ENCODE results near the gene IRF4. TPM values are rescaled to one million over a fixed set of nuclear protein-coding genes. Genes with fewer than 3 reads are reported as not detected.

IRF4 gene
- total RNA-seq, 2 experiments from 2014 or later: 189 to 291 TPM

- ChIA-PET POLR2A (interaction anchor here (0.7 to 11.2 kb wide), 2 partner anchors 16 to 152 kb away, joined by 3 to 95 read pairs; partner anchors contain the start of gene IRF4), CTCF (ENCODE audit: unreplicated experiment) (no interaction called here)
- BruUV-seq (replicated peaks): no TSS peak
- no peak overlapping the region for H2AFZ ChIP-seq (ENCODE audit: low read length)
- no peak for TF ChIP-seq EZH2phosphoT487 (IDR thresholded peaks at IDR 0.05; ENCODE audit: borderline replicate concordance, low read depth, low read length)
- TF ChIP-seq CTCF (conservative IDR thresholded peaks at IDR 0.05; ENCODE audit: low read length): no peak
- DNase-seq (ENCODE audit: low spot score): no peak
- no peaks in the 10 kb centered on the region for H3K9me2 ChIP-seq (ENCODE audit: insufficient read depth, low read length)
- H3K4me2 ChIP-seq (ENCODE audit: low read length): no peak overlapping the region
- peaks cover 12% of the 10 kb centered on the region; the same call in 1 of the 2 replicates for H3K9me3 ChIP-seq (ENCODE audit: low read length)
- peaks cover 83% of the 10 kb centered on the region for H3K36me3 ChIP-seq (ENCODE audit: insufficient read depth, low read length)
- no peak overlapping the region for H3K27ac ChIP-seq (ENCODE audit: low read depth, low read length, poor library complexity, severe bottlenecking)
- peaks cover 11% of the 10 kb centered on the region for H3K4me1 ChIP-seq (ENCODE audit: insufficient read depth, low read length, poor library complexity, severe bottlenecking)
- intact Hi-C loops (cut with micrococcal nuclease; ENCODE audit: unreplicated experiment): no loop called here
- no peaks in the 10 kb centered on the region for H4K20me1 ChIP-seq (ENCODE audit: insufficient read depth, low read length)
- no peak overlapping the region for H3K4me3 ChIP-seq (ENCODE audit: low read depth, low read length, poor library complexity, severe bottlenecking)
- H3K79me2 ChIP-seq (ENCODE audit: insufficient read depth, low read depth, low read length): no peaks in the 10 kb centered on the region
These were observed 20.0 kb downstream of the IRF4 start for GRCh38 chr6:411402-412145.

GRCh38 chr6:412146-412886 is 20.8 kb downstream of the IRF4 start:
- H3K4me1 ChIP-seq (ENCODE audit: insufficient read depth, low read length, poor library complexity, severe bottlenecking): peaks cover 11% of the 10 kb centered on the region
- no peak overlapping the region for H2AFZ ChIP-seq (ENCODE audit: low read length)
- ChIA-PET POLR2A (interaction anchor here (0.7 to 11.2 kb wide), 2 partner anchors 17 to 152 kb away, joined by 3 to 95 read pairs; partner anchors contain the start of gene IRF4), CTCF (ENCODE audit: unreplicated experiment) (no interaction called here)
- no peaks in the 10 kb centered on the region for H4K20me1 ChIP-seq (ENCODE audit: insufficient read depth, low read length)
- H3K4me2 ChIP-seq (ENCODE audit: low read length): no peak overlapping the region
- DNase-seq (ENCODE audit: low spot score): no peak
- peaks cover 12% of the 10 kb centered on the region; the same call in 1 of the 2 replicates for H3K9me3 ChIP-seq (ENCODE audit: low read length)
- H3K36me3 ChIP-seq (ENCODE audit: insufficient read depth, low read length): peaks cover 75% of the 10 kb centered on the region
- no peaks in the 10 kb centered on the region for H3K79me2 ChIP-seq (ENCODE audit: insufficient read depth, low read depth, low read length)
- TF ChIP-seq CTCF (conservative IDR thresholded peaks at IDR 0.05; ENCODE audit: low read length) (no peak), EZH2phosphoT487 (IDR thresholded peaks at IDR 0.05; ENCODE audit: borderline replicate concordance, low read depth, low read length) (no peak)
- no TSS peak for BruUV-seq (replicated peaks)
- H3K27ac ChIP-seq (ENCODE audit: low read depth, low read length, poor library complexity, severe bottlenecking): no peak overlapping the region
- H3K9me2 ChIP-seq (ENCODE audit: insufficient read depth, low read length): no peaks in the 10 kb centered on the region
- intact Hi-C loops (cut with micrococcal nuclease; ENCODE audit: unreplicated experiment): no loop called here
- H3K4me3 ChIP-seq (ENCODE audit: low read depth, low read length, poor library complexity, severe bottlenecking): no peak overlapping the region

All from OCI-LY7 (cell line).